DMS114 treated with DMSO at 0.1 percent for 48 hours (cell line): ENCODE measurements around the gene ESRRG.
"Not testable (repeated sequence)": the region's sequence is repeated elsewhere in the genome, so short reads cannot be mapped to it uniquely, and the experiment has no call there.

Source experiments
- DNase-seq: peaks from one replicate; lab custom pipeline; 2025; ENCODE audit not compliant: unreplicated experiment; lab: John Stamatoyannopoulos, UW

Gene ESRRG

DNA sequence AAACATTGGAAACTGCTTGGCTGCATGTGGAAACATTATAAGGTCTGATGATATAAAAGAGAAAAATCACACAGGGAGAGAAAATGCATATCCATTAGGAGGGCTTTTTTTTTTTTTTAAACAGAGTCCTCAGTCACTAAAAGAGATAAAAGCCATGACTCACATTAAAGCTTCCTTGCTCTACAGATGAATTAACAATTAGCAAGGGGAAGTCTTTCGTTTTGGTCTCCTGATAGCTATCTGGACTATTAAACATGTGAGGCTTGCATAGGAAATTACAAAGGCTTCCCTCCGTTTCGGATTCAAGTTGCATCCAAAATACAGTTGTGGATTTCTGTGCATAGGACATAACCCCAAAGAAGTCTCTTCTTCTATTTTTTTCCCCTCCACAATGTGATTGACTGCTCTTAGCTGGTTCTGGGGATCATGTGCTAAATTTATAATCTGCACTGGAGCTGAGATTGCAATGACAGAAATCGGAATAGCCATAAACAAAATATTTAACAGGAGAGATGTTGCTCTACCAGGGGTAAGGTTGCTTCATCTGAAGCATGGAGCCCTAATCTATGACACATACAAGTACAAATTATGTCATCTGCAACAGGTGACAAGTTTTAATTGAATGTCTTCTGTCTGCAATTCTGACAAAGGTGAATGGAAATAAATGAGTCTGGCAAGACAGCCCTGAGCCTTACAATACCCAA is 146.8 kb downstream of the ESRRG start:
- DNase-seq, result no peak

DNA sequence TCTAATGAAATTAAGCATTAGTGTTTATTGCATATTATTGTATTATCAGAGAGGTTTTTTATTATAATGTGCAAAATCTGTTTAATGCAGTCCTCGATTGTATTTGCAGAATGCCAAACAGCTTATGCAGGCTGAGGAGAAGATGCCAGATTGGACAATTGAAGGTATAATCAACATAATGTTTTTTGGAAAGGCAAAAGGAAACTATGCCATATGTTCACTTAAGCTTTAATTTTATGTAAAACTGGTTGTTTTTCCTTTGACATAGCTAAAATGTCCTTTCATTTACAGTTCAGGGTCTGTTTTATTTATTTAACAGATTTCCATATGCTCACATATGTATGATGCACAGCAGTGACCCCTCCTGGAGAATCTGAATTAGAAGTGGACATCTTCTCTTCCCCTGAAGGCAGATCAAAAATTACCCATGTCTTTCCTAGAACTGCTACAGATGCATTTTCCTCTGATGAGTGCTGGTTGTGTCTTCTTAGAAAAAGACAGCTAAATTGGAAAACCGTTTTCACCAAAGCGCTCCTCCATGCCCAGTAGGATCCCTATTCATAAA is 156.5 kb downstream of the ESRRG start:
- no peak for DNase-seq

DNA sequence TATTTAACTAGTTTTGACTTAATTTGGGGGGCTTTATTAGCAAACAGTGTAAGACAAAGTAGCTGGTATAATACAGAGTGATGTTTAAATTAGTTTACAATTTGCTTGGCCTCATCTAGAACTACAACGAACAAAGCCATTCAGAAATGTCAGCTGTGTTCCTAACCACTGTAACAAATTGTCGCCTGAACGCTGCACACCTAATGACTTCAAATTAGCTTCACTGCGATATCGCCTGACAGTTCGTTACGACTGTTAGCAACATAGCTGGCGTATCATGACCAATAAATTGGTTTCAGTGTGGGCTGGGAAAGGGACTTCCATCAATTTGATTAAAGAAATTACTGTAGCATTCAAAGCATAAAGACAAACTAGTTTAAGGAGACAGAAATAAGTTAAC is 160.1 kb downstream of the ESRRG start:
- no peak for DNase-seq

DNA sequence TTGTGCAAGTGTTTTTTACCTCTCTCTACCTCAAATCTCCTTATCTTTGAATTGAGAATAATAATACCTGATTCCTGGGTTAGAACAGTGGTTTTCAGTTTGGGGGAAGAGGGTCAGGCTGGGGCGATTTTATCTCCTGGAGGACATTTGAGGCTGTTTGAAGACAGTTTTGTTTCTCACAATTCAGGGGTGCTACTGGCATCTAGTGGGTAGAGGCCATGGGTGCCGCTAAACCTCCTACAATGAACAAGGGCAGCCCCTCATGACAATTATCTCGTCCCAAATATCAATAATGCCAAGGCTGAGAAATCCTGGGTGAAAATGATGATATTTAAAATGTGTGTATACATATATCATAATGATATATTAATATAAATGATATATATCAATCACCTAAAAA is 160.8 kb downstream of the ESRRG start:
- no peak for DNase-seq

DNA sequence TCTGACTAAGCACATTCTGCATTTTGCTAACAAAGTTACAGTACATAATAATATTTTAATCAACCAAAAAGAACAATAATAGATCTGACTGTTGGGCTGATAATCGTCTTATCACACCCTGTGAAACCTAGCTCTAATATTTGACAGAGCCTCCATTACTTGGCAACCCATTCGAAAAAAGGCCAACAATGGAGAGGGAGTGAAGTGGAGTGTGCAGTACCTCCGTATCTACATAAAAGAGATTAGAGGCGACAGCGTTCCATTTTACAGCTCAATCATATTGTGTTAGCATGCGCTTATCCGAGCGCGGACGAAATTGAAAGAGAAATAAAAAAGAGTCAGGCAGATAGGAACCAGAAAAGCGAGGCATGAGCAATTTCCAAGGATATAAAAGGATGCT is 162.7 kb downstream of the ESRRG start:
- DNase-seq, result no peak

DNA sequence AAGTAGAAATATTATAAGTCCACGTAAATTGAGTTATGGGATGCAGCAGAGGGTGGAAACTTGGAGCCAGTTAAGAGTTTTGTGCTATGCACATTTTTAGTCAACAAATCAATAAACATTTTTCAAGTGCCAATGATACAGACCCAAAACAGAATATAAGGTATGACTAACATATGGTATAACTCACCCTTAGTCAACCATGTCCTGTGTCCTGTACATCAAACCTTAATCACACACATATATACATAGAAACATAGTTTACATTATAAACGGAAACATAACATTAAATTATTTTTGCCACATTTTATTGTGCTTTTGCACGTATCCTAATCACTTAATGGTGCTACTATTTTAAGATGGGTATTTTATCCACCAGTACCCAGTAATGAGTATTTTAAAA is 163.9 kb downstream of the ESRRG start:
- DNase-seq, result no peak

DNA sequence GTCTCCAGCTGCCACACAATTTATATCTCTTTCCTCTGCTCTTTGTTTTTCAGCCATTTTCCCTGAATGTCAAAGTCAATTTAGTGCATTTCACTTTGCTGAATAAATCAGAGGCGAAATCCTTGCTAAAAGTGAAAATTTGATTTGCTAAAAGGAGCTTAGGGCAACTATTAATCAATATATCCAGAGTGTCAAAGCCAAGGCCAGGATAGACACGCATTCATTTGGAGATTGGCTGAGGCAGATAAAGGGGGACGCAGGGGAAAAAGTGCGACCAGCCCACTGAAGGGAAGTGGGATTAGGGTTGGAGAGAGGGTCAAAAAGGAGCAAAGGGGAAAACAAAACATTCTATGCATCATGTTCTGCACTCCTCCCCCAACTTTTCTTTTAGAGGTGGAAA is 167.6 kb downstream of the ESRRG start:
- DNase-seq, result no peak

DNA sequence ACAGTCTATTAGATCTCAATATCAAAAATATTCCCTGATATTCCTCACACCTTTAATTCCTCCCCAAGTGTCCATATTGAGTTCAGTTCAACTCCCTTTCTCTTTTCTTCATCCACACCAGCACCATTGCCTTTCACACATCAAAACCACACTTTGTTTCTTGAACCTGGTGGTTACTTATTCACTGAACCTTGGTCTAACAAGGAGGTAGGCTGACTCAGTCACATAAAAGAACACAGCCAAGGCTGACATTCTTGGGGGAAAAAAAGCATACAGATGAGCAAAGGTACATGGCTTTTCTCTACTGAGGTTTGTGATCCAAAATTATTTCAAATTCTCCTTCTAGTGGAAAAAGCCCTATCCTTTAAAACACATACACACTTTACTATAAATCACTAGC is 168.3 kb downstream of the ESRRG start:
- DNase-seq, result no peak

DNA sequence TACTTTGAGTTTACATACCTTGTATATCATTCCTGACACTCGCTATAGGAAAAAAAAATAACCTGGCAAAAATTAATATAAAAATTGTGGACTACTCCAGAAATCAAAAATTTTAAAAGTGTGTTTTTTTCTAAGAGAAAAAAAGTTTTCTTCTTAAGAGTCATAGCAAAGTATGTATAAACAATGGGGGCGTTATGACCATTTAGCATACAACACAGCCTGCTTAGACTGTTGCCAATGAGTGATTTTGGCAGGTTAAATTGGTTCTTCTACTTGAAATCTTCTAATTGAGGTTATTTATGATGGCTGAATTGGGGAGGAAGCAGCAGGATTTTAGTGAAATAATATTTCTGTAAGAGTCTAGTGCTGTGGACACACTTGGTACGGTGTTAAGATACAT is 169.5 kb downstream of the ESRRG start:
- no peak for DNase-seq

DNA sequence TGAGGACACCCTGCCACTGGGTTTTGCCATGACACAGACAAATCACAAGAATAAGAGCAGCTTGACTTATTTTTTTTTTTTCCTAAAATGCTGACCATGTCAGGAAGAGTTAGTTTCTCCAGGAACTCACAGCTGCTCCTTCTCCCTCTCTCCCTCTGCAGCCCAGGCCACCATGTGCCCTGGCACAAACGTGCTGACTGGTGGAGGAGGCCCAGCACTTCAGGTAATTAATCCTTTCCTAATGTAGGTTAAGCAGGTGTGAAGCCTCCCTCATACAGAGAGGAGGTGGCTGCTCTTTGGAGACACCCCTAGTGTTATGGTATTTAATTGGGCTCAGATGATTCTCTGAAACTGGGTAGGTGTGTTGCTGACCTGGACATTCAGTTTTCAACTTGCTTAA is 170.2 kb downstream of the ESRRG start:
- DNase-seq, result no peak

DNA sequence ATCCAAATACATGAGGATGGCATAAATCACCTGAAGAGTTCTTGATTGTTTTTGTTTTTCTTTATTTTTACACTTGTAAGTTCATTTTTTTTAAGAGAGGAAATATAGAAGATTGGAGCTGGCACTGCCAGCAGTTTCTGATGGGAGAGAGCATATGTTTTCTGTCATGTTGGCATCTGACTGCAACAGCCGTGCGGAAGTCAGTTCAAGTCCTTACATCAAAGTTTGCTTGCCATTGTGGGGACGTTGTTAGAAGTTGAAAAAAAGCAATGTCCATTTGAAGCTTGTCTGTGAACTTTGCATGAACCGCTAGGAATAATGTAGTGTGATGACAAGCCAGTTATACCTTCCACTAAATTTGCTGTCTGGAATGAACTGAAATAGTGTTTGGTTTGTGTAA is 173.4 kb downstream of the ESRRG start:
- no peak for DNase-seq

DNA sequence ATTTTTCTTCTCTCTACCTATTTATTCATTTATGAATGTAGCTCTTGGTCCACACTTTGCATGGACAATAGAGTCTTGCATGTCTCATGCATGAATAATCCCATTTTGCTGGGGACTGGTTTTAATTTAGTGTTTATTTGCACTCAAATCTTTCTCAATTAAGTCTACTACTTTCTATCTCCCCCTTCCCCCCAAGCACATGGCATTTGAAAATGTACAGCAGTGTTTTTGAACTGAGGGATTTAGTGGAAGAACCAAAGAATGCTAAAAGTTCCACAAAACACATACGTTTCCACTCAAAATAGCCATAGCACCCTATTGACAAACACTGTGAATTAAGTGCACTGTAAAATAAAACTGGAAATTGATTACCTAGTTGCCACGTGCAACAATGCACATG is 180.5 kb downstream of the ESRRG start:
- DNase-seq, result no peak

DNA sequence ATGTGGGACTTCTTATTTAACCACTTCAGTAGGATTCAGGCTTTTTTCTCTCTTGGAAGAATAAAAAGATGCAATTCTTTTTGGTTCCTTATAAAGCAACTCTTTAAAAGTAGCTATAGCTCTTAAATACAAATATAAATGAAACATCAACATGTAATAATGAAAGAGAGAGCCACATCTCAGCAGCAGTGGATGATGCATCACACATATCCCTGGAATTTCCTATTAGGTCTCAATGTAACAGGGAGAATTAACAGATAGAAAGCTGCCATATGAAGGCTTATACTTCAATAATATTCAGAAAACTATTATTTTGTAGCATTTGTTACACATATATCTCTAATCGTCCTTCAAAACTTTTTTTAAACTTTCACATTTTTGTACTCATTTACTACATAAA is 181.0 kb downstream of the ESRRG start:
- no peak for DNase-seq

DNA sequence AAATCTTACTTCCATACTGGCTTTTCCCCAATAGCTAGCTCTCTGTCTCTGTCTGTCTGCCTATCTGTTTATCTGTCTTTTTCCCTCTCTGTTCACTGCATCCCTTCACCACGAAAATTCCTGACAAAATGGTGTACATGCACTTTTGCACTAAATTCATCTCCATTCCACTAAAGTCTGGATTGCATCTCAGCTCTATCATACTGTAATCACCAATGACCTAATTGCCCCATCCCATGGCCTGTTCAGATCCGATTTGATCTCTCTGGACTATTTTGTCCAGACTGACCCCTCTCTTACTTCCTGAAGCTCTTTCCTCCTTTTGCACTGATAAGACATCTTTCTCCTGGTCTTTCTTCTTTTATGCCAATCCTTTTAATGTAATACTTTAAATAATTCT is 187.5 kb downstream of the ESRRG start:
- no peak for DNase-seq

DNA sequence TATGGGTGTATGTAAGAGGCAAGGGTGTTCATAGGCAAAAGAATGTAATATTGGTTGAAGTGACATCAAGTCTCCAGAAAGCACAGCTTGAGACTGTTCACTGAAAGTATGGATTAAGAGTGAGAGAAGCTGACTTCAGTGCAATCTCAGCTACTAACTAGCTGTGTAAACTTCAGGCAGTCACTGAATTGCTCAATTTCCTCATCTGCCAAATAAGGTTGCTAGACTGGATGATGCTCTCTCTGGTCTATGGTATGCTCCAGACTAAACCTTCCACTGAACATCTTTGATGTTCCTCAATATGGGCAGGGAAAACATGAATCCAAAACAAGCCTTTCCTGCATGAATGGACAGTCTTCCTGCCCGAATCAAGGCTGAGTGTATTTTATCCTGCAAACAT is 188.2 kb downstream of the ESRRG start:
- DNase-seq, result no peak

DNA sequence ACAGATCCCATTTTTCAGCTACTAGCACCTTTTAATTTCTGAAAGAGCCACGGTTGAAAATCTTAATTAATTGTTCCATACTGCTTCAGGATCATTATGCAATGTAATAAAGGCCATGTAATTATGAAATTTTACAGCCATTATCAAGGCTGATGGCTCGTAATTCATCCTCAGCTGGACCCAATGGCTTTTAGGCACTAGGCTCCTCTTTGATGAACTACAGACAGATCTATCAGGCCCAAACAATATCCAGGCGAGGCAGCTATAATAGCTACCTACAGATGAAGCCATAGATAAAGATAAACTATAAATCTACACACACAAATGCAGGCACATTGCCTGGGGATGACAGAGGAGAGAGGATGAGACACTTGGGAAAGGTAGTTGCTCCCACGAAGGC is 189.5 kb downstream of the ESRRG start:
- no peak for DNase-seq

DNA sequence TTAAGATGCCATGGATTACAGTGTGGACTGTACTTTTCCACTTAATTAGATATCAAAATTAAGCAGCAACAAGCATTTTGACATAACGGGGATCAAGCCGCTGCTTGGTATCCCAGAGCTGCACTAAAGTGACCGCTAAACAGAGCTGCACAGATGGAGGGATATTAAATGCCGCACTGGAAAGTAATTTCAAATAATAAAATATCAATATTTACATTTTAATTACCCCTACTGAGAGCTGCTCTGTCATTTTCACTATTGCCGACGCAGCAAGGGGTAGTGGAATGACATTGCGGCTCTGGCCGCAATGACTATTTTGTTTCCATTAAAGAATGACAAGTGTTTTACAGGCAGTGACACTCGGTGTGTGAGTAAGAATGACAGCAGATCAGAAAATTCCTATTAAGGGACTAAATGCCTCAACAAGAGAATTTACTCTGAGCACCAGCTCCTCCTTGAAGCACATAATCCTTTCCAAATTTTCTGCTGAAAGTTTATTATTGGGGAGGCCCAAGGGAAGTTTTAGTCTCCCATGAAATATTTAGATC is 190.9 kb downstream of the ESRRG start:
- no peak for DNase-seq

DNA sequence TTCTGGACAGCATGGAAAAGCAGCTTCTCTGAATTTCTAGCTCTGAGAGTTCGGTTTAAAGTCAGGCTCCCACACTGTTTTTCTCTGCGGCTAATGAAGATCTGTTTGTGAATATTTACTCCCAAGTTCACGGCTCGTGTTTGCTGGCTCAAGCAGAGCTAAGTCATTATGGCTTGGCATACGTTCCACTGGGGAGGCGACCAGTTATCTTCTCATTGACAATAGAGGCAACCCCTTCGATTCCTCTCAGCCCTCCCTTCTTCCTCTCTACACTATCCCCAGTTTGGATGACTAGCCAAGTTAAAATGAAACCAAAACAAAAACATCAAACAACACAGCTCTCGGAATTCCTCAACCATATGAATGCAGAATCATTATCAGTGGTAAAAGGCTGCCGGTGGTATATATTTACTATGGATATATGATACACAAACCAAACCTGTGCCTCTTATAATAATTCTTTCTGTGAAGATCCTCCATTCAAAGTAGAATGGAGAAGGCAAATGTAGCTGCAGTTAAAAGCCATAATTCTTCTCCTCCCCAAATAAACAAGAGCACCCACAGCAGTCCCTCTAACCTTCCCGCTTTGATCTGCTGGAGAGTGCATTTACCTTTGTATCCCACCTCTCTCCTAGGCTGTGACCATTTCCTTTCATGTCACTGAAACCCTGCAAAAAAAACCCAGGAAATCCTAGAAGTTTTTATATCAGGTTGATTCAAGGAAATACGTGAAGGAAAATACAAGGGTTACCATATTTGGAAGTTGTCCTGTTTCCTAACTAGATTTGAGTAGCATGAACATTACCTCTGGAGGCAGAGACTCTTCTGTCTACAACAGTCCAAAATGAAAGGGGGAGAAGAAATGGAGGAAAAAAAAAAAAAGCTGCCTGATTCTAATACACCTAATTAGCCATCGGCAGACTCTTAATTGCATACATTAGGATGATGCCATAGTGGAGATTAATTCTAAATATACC is 191.7 kb downstream of the ESRRG start:
- no peak for DNase-seq

DNA sequence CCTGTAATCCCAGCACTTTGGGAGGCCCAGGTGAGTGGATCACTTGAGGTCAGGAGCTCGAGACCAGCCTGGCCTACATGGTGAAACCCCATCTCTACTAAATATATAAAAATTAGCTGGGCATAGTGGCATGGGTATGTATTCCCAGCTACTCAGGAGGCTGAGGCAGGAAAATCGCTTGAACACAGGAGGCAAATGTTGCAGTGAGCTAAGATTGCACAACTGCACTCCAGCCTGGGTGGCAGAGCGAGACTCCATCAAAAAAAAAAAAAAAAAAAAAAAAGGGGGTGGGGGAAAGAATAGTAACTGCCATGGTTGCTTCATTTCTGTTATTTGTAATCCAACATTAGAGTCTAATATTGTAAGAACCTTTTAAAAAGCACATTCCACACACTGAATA is 193.4 kb downstream of the ESRRG start:
- not testable (repeated sequence) for DNase-seq

DNA sequence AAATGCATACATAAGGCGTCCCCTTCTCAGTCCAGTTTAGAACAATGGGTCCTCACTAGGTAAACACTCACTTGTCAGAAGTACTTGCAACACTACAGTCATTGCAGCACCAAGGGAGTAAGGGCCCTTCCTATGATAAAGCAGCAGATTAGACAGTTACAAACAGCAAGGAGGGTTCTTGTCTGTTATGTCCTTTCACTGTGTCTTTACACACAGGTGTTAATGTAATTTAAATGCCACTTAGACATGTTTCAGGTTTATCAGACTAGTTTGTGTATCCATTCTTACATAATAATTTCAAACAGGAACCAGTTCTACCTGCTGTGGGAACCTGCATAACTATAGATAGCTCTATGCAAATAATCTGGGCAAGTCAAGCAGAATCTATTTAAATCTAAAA is 194.4 kb downstream of the ESRRG start:
- no peak for DNase-seq

DNA sequence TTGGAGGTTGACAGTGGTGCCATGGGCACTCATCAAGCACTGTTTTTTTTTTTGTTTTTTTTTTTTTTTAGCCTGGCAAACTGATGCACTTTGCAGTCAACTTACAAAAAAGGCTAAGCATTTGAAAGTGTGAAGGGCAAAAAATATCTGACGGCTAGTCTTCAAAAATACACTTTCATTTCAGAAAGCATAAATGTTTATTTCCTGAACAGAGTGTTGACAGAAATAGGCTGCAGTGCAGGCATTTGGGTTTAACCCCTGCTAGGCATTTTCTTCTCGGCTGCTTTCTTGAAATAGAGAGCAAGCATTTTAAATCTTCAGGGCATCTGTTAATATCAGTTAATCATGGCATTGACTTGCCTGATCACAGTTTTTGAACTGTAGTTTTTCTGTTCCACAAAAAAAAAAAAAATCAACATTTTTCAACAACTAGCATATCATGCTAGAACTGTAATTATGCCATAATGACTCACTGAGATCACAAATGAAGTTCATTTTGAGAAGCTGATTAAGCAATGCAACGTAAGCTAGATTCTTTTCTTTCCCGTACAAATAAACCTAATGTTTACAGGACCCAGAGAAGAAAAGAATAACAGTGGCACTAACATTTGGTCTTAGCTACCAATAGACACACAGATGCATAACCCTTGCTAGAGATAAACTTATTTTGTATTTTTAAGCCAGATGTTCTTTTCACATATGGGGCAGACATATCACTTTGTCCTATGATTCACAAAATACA is 199.6 kb downstream of the ESRRG start:
- no peak for DNase-seq
